GM19372 (cell line): ENCODE results near the gene SEC24D.

Source experiments
- ATAC-seq: cut with Tn5 transposase; IDR thresholded peaks from one replicate; pipeline ENCODE4 v1.9.1; 2021; ENCODE audit warnings: mild to moderate bottlenecking, low read depth, moderate library complexity; ENCODE audit not compliant: unreplicated experiment

The SEC24D gene

DNA sequence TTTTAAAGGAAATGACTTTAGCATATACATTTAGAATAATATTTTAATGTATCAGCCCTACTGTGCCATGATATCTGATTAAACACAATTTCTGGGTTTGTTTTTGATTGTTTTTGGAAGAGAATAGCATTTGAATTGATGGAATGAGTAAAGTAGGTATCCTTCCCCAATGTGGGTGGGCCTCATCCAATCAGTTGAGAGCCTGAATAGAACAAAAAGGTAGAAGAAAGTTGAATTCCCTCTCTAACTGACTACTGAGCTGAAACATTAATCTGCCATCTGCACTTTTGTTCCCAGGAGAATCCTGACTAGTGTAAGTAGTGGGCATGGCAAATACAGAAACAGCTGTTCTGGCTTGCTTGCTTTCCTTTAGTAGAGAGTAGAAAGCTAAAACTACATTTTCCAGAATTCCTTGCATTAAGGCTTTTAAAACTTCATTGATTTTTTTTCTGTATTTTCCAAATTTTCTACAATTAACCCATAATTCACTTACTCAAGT, 9.7 kb upstream of the SEC24D start:
- ATAC-seq: no peak

DNA sequence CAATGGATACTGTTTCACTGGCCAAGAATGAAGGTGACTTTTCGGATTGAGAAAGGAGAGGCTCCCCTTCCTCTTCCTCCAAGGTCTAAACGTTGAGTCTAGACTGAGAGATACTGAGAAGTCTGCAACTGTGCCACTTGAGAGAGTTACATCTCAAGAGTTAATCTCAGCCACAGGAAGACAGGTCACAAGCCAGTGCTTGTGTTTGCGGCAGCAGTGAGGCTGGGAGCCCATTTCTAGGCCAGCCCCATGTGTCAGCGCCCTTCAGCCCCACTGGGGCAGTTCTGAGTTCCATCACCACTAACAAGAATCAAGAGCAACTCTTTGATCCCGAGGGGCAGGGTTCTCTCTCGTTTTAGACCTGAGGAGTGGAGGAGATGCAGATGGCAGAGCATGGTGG, 7.3 kb upstream of the SEC24D start:
- no peak for ATAC-seq

DNA sequence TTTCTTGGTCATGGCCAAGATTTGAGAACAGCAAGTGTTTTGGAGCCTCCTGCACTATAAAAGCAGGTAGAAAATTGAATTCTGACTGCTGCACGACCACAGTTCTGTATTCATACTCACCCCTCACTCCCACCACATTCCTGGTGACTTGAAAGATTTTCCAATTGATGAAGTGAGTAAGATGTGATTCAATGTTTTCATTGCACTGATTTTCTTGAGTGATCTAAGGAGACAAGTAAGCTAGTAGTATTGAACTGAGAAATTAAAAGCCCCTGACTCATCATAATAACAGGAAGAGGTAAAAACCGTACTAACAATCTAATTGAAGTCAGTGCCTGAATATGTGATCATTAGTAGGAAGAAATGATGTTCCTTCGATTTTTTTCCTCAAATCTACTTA, 6.1 kb upstream of the SEC24D start:
- no peak for ATAC-seq

DNA sequence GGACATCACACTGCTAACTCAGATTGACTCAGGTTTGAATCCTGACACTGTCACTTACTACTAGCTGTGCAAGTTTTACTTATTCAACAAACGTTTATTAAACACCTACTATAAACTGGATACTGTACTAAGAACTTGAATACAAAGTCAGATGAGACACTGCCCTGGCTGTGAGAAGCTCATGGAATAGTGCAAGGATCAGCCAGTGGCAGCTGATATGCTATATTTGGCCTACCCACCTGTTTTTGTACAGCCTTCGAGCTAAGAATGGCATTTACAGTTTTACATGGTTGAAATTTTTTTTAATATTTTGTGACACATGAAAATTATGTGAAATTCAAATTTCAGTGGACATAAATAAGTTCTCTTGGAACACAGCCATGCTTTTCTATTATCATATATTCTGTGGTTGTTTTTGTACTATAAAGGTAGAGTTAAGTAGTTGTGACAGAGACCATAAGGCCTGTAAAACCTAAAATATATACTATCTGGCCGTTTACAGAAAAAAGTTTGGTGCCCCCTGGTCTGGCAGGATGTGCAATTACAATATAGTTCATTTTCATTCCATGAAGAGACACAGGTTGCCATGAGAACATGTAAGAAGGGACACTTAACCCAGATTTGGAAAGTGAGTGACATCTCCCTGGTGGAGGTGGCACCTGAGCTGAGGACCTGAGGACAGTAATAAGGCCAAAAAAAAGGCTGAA, 3.4 kb upstream of the SEC24D start:
- no peak for ATAC-seq

DNA sequence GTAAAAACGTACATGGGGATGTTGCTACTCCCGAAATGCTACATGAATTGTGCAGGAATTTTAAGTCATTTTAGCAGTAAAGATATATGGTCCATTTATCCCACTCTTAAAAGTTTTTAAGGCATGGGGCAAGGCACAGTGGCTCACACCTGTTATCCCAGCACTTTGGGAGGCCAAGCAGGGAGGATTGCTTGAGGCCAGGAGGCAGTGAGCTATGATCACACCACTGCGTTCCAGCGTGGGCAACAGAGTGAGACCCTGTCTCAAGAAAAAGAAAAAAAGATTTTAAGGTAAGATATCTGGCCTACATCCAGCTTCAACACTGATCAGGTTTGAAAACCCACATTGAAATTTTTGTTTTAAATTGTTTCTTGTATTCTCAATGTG, 1.2 kb upstream of the SEC24D start:
- no peak for ATAC-seq

GRCh38 chr4:118836301-118837120, 585 bp upstream of the SEC24D start:
- ATAC-seq: peak; percentile 32

- peak; percentile 63 for ATAC-seq
Measured at GRCh38 chr4:118834960-118835569, 861 bp downstream of the SEC24D start.

- ATAC-seq: no peak
Measured at GRCh38 chr4:118834070-118834469, 1.9 kb downstream of the SEC24D start.

- ATAC-seq: no peak
Measured at GRCh38 chr4:118833192-118833820, 2.6 kb downstream of the SEC24D start.

- ATAC-seq: no peak
Measured at GRCh38 chr4:118829107-118829506, 6.8 kb downstream of the SEC24D start.

- ATAC-seq: no peak
Measured at GRCh38 chr4:118826723-118827444, 9.0 kb downstream of the SEC24D start.

DNA sequence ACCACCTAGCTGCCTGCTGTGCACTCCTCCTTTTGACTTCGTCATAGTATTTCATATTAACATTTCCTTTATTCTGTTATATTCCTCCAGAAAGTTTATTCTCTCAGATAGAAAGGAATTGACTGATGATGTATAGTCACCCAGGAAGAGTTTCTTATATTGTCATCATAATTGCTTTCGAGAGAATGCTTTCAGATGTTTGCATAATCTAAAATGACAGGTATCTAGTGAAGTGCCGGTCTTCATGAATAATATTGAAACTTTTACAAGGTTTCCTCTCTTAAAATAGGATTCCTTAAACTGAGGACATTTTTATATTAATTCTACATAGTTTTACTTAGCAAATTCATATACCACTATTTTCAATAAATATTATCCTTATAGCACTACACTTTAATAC, 10.1 kb downstream of the SEC24D start:
- ATAC-seq: no peak

DNA sequence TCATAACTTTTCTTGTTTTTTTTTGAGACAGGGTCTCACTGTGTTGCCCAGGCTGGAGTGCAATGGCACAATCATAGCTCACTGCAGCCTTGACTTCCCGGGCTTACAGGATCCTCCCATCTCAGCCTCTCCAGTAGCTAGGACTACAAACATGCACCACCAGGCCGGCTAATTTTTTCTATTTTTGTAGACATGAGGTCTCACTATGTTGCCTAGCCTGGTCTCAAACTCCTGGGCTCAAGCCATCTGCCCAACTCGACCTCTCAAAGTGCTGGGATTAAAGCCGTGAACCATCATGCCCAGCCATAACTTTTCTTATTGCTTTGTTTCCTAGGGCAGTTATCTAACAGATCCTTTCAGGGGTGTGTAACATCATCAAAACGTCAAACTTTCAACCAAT, 11.8 kb downstream of the SEC24D start:
- no peak for ATAC-seq

DNA sequence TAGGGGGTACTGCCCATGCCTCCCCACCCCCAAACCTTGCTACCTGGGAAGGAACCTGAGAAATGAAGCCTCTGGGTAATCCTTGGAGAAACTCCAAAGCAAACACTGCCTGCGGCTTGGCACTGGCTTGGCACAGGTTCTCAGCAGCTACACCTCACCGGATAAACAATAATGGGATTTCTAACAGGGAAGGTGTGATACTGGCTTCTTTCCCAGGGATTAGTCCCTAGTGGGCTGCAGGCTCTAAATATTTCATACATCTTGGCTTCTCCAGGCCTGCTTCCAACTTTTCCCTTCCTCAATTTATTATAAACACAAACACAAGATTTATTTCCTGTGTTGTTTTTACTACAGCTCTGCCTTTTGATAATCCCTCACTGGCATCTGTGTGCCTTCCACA, 12.5 kb downstream of the SEC24D start:
- no peak for ATAC-seq

DNA sequence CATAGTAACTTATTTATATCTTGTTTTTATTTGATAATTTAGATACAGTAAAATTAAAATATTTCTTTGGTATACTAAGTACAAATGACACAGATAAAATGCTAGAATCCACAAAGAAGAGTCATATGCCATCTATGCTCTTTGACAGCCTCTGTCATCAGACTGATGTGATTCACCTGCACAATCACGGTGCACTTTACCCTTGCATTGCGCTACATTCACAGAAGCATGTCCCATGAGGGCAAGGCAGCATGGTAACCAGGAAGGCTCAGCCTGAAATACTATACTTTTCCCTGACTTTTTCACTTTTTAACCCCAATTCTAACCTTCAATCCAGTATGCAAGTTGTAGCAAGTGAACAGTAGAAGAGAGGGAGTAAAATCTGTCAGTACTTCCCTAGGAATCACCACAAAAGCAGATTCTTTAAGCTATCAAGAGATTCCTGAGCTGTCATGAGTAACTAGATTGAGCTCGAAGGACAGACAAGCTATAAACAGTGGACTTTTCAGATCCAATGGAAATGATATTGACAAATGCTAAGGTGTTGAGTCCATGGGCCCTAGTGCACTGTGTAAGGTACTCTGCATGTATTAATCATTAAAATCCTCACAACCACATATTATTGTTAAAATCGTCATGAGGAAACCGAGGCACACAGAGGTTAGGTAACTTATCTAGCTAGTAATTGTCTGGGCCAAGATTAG, 14.2 kb downstream of the SEC24D start:
- no peak for ATAC-seq

GRCh38 chr4:118817178-118817930, 18.6 kb downstream of the SEC24D start:
- no peak for ATAC-seq

- ATAC-seq: no peak
Measured at GRCh38 chr4:118816538-118817177, 19.3 kb downstream of the SEC24D start.

- no peak for ATAC-seq
Measured at GRCh38 chr4:118814891-118815290, 21.0 kb downstream of the SEC24D start.

GRCh38 chr4:118814058-118814457, 21.9 kb downstream of the SEC24D start:
- no peak for ATAC-seq
